A549 (cell line): ENCODE results near the gene DMBT1. TPM values are rescaled to one million over a fixed set of nuclear protein-coding genes. Genes with fewer than 3 reads are reported as not detected.
A peak's percentile ranks its signal among the peaks of the same experiment; 100 is the strongest.

Source experiments
- ATAC-seq, 2 experiments: fragments of 200-7000 bp in 1 of 2; fragments of >200 bp in 1 of 2; cut with Nextera tagmentation in 1 of 2; cut with Tn5 transposase in 1 of 2; 3 replicates each; pipeline versions ENCODE4 v1.8.0 to v1.9.1; 2018 to 2020; ENCODE audit warnings: mild to moderate bottlenecking in 1 of 2, moderate library complexity in 1 of 2
- CTCF ChIA-PET: fragments of 300-600 bp; sonication (Branson Sonifier 250); formaldehyde crosslinking; extraction: SDS; loops from one replicate; lab custom pipeline; 2021; ENCODE audit warnings: antibody characterized with exemption, inconsistent platforms; lab: Yijun Ruan, JAX
- POLR2A ChIA-PET: fragments of 350-600 bp; formaldehyde crosslinking; extraction: SDS; loops from one replicate; lab custom pipeline; 2021; ENCODE audit warnings: antibody characterized with exemption, inconsistent platforms; lab: Yijun Ruan, JAX
- DNase-seq, 2 experiments: peaks; one replicate each; pipeline versions ENCODE4 v3.0.0 to v3.0.0-alpha.2; 2011 to 2016; ENCODE audit warnings: low read depth in 1 of 2, low spot score in 1 of 2
- FAIRE-seq: peaks from 2 replicates; lab custom pipeline; 2011; peaks lifted over from hg19 to GRCh38; lab: Jason Lieb, UNC
- H3K27ac ChIP-seq, 2 experiments: fragments of >200 bp; sonication (Bioruptor Twin); formaldehyde crosslinking; 3 replicates each; pipeline ENCODE4 v1.5.1; 2016 to 2017
- H3K4me1 ChIP-seq: fragments of >200 bp; sonication (Bioruptor Twin); formaldehyde crosslinking; 3 replicates; pipeline ENCODE4 v1.6.1; 2016
- H3K4me2 ChIP-seq: fragments of >200 bp; sonication (Bioruptor Twin); formaldehyde crosslinking; 3 replicates; pipeline ENCODE4 v1.6.1; 2016
- H3K4me3 ChIP-seq: fragments of >200 bp; sonication (Bioruptor Twin); formaldehyde crosslinking; 3 replicates; pipeline ENCODE4 v1.5.1; 2016
- H3K9me3 ChIP-seq: fragments of >200 bp; sonication (Bioruptor Twin); formaldehyde crosslinking; 3 replicates; pipeline ENCODE4 v1.6.1; 2016
- BHLHE40 ChIP-seq: IDR thresholded peaks from 2 replicates; pipeline ENCODE4 v1.6.1; 2012; ENCODE audit warnings: low read depth, low read length, inconsistent platforms
- CBX2 ChIP-seq: fragments of 200-600 bp; sonication (generic); IDR thresholded peaks from 2 replicates; pipeline ENCODE4 v1.6.1; 2016; ENCODE audit warnings: low read depth, mild to moderate bottlenecking, borderline replicate concordance
- CBX8 ChIP-seq: fragments of 200-600 bp; sonication (generic); IDR thresholded peaks from 2 replicates; pipeline ENCODE4 v1.6.1; 2016
- CEBPB ChIP-seq, 2 experiments: fragments of >200 bp in 1 of 2; sonication (Bioruptor Twin) in 1 of 2; formaldehyde crosslinking in 1 of 2; IDR thresholded peaks; 2 replicates each; pipeline ENCODE4 v1.6.1; 2012 to 2016
- CHD2 ChIP-seq: fragments of 150-350 bp; IDR thresholded peaks from 2 replicates; pipeline ENCODE4 v1.6.1; 2014; ENCODE audit warnings: low read length; ENCODE audit not compliant: partially characterized antibody
- EHF ChIP-seq: fragments of 250-450 bp; sonication (Bioruptor Pico); IDR thresholded peaks from 2 replicates; pipeline ENCODE4 v1.5.0; 2020; ENCODE audit warnings: mild to moderate bottlenecking
- EHMT2 ChIP-seq: fragments of 200-600 bp; sonication (generic); IDR thresholded peaks from 2 replicates; pipeline ENCODE4 v1.6.1; 2016; ENCODE audit warnings: antibody characterized with exemption, low read depth, mild to moderate bottlenecking, moderate library complexity
- ESRRA ChIP-seq: fragments of 150-350 bp; IDR thresholded peaks from 2 replicates; pipeline ENCODE4 v1.6.1; 2014; ENCODE audit warnings: mild to moderate bottlenecking, low read length, borderline replicate concordance
- FOSB ChIP-seq: fragments of 250-450 bp; sonication (Bioruptor Pico); IDR thresholded peaks from 2 replicates; pipeline ENCODE4 v1.5.0; 2020; ENCODE audit warnings: mild to moderate bottlenecking, moderate library complexity
- FOXS1 ChIP-seq: fragments of 250-450 bp; sonication (Bioruptor Pico); IDR thresholded peaks from 2 replicates; pipeline ENCODE4 v1.5.0; 2020; ENCODE audit warnings: mild to moderate bottlenecking, moderate library complexity
- GATA3 ChIP-seq: IDR thresholded peaks from 2 replicates; pipeline ENCODE4 v1.6.1; 2012; ENCODE audit warnings: borderline replicate concordance
- HDAC2 ChIP-seq: fragments of 200-600 bp; sonication (generic); IDR thresholded peaks from 2 replicates; pipeline ENCODE4 v1.6.1; 2016
- HOXA7 ChIP-seq: fragments of 250-450 bp; sonication (Bioruptor Pico); IDR thresholded peaks from 2 replicates; pipeline ENCODE4 v1.5.0; 2020; ENCODE audit warnings: mild to moderate bottlenecking, moderate library complexity
- MYC ChIP-seq: IDR thresholded peaks from 2 replicates; pipeline ENCODE4 v1.6.1; 2012; ENCODE audit warnings: mild to moderate bottlenecking, inconsistent platforms, low read length, improper control_type of control experiment, borderline replicate concordance
- NFE2L2 ChIP-seq: fragments of 150-350 bp; conservative IDR thresholded peaks from 2 replicates; pipeline ENCODE4 v1.6.1; 2014; ENCODE audit warnings: low read length
- PHF8 ChIP-seq: fragments of 200-600 bp; sonication (generic); IDR thresholded peaks from 2 replicates; pipeline ENCODE4 v1.6.1; 2016; ENCODE audit warnings: low read depth, mild to moderate bottlenecking, antibody characterized with exemption, moderate library complexity, borderline replicate concordance
- POLR2A ChIP-seq: IDR thresholded peaks from 2 replicates; pipeline ENCODE4 v1.6.1; 2012; ENCODE audit warnings: mild to moderate bottlenecking, low read length
- POLR2AphosphoS2 ChIP-seq: conservative IDR thresholded peaks from 2 replicates; pipeline ENCODE4 v1.6.1; 2012; ENCODE audit warnings: low read length, improper control_type of control experiment, inconsistent platforms
- RAD21 ChIP-seq, 2 experiments: fragments of >200 bp in 1 of 2; sonication (Bioruptor Twin) in 1 of 2; formaldehyde crosslinking in 1 of 2; IDR thresholded peaks in 1 of 2; conservative IDR thresholded peaks in 1 of 2; 2 replicates in 1 of 2; 3 replicates in 1 of 2; pipeline ENCODE4 v1.6.1; 2012 to 2018; ENCODE audit warnings: inconsistent platforms in 1 of 2
- RCOR1 ChIP-seq: fragments of 150-350 bp; IDR thresholded peaks from 2 replicates; pipeline ENCODE4 v1.6.1; 2014; ENCODE audit warnings: antibody characterized with exemption, low read length, low read depth
- RNF2 ChIP-seq: fragments of 200-600 bp; sonication (generic); IDR thresholded peaks from 2 replicates; pipeline ENCODE4 v1.6.1; 2016; ENCODE audit warnings: low read depth, mild to moderate bottlenecking, antibody characterized with exemption, moderate library complexity, borderline replicate concordance
- SMC3 ChIP-seq: fragments of >200 bp; sonication (Bioruptor Twin); formaldehyde crosslinking; IDR thresholded peaks from 3 replicates; pipeline ENCODE4 v1.6.1; 2018; ENCODE audit warnings: inconsistent platforms
- TP53 ChIP-seq: fragments of 250-450 bp; sonication (Bioruptor Pico); IDR thresholded peaks from 2 replicates; pipeline ENCODE4 v1.5.0; 2021; ENCODE audit warnings: mild to moderate bottlenecking, moderate library complexity
- ZC3H11A ChIP-seq: fragments of 450-650 bp; IDR thresholded peaks from 2 replicates; pipeline ENCODE4 v1.6.1; 2014; ENCODE audit warnings: antibody characterized with exemption, mild to moderate bottlenecking
- ZNF302 ChIP-seq: fragments of 250-450 bp; sonication (Bioruptor Pico); IDR thresholded peaks from 2 replicates; pipeline ENCODE4 v1.9.0; 2021; ENCODE audit warnings: inconsistent platforms, mild to moderate bottlenecking, moderate library complexity
- WGBS: methylation state at CpG from one replicate; pipeline ENCODE4 v1.1.6; 2017; ENCODE audit errors: missing lambda C conversion rate; 5-methylcytosine and 5-hydroxymethylcytosine counted together
- polyA plus RNA-seq, 4 experiments: library from polyadenylated mRNA; depleted of rRNA in 3 of 4; stranded (reverse); fragments of >200 nt; fragmentation: RNase III in 1 of 4; extraction: RNeasy Plus Mini Kit Qiagen cat#74134 plus additional on column Dnase treatment in 1 of 4; gene quantifications; 2 replicates in 3 of 4; 3 replicates in 1 of 4; pipeline ENCODE4 v1.2.3, GENCODE V29; 2011 to 2017
- TF ChIP-seq, protein P1 (sequence below): fragments of >200 bp; sonication (Bioruptor Twin); formaldehyde crosslinking; IDR thresholded peaks from 3 replicates; pipeline ENCODE4 v1.5.1; 2016
- TF ChIP-seq, protein P2 (sequence below): IDR thresholded peaks from 2 replicates; pipeline ENCODE4 v1.6.1; 2012; ENCODE audit warnings: low read depth, borderline replicate concordance
- TF ChIP-seq, protein P3 (sequence below): IDR thresholded peaks from 2 replicates; pipeline ENCODE4 v1.6.1; 2012
- TF ChIP-seq, protein P4 (sequence below): fragments of 200-600 bp; sonication (generic); IDR thresholded peaks from 2 replicates; pipeline ENCODE4 v1.6.1; 2016; ENCODE audit warnings: antibody characterized with exemption, mild to moderate bottlenecking, moderate library complexity

The DMBT1 gene
- polyA plus RNA-seq, 2 of the 4 experiments (the other 2 are of a cell fraction) = 0.01 to 0.03 TPM

DNA sequence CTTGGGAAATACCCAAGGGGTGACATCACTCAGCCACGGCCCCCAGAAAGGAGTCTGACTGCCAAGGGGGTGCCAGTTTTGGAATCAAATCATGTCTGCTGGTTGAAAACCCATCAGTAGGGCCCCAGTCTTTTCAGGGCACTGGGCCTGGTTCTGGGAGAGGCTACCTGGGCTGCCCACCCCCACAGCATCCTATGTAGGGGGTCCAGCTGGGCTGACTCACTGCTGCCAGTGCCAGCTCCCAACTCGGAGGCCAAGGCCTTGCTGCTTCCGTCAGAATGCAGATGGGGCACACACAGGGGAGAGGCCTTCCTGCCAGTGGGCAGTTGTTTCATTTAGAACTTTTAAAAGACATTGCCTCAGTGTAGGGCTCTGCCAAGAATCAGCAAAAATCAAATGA, 39.5 kb upstream of the DMBT1 start (continued):
- TF ChIP-seq, protein P1, sequence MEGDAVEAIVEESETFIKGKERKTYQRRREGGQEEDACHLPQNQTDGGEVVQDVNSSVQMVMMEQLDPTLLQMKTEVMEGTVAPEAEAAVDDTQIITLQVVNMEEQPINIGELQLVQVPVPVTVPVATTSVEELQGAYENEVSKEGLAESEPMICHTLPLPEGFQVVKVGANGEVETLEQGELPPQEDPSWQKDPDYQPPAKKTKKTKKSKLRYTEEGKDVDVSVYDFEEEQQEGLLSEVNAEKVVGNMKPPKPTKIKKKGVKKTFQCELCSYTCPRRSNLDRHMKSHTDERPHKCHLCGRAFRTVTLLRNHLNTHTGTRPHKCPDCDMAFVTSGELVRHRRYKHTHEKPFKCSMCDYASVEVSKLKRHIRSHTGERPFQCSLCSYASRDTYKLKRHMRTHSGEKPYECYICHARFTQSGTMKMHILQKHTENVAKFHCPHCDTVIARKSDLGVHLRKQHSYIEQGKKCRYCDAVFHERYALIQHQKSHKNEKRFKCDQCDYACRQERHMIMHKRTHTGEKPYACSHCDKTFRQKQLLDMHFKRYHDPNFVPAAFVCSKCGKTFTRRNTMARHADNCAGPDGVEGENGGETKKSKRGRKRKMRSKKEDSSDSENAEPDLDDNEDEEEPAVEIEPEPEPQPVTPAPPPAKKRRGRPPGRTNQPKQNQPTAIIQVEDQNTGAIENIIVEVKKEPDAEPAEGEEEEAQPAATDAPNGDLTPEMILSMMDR = no peak
- TF ChIP-seq BHLHE40 (no peak), TP53 (CRISPR knock-in tag) (no peak), HDAC2 (no peak), HOXA7 (CRISPR knock-in tag) (no peak), PHF8 (no peak), EHMT2 (no peak), ZC3H11A (no peak), ESRRA (no peak)

DNA sequence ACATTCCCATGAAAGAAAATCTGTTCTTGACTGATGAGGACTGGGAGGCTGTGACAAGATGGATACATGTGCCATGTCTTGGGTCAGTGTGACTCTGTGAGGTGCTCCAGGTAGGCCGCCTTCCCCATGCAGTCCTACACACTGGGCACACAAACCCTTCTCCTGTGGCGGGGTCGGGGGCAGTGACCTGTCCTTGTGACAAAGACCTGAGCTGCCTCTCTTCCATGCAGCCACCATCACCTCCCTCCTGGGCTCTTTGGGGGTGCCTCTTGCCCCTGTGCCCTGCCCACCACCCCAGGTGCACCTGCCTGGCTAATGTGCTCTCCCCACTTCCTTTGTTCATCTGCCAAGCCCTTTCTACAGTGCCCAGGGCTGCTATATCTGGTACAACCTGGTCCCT, 35.7 kb upstream of the DMBT1 start:
- no peak overlapping the region for H3K4me2 ChIP-seq
- ChIA-PET CTCF (interaction anchor here (1.2 to 1.6 kb wide), 2 partner anchors 10 to 41 kb away, joined by 4 to 9 read pairs; no protein-coding TSS in a partner anchor), POLR2A (no interaction called here)
- DNase-seq = no peak
- H3K4me1 ChIP-seq = no peaks in the 10 kb centered on the region
- WGBS = 17% methylated on average over 3 of the region's 3 CpGs
- H3K27ac ChIP-seq = no peak overlapping the region
- no peak for TF ChIP-seq CBX2
- no peak for TF ChIP-seq FOSB (CRISPR knock-in tag)
- no peak for TF ChIP-seq MYC
- TF ChIP-seq TP53 (CRISPR knock-in tag) = no peak
- no peak for TF ChIP-seq CEBPB (IDR thresholded peaks at IDR 0.05)
- H3K9me3 ChIP-seq = peaks cover 8% of the 10 kb centered on the region
- H3K4me3 ChIP-seq = no peak overlapping the region
- ATAC-seq = no peak
- no peak for FAIRE-seq

DNA sequence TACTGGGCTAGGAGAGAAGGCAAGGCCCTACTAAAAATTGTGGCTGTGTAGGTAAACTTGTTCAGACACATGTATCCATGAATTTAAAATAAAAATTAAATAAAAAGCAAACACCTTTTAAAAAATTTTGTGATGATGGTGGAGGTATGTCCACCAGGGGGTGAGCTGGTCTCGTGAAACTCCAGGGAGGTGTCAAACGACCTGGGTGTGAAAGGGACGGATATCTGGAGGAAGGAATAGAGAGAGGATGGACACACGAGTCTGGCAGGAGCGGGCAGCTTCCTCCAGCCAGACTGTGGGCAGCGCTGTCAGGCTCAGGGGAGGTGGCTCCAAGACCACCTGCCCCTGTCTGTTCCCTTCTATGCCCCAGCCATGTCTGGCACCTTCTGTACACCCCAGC, 34.8 kb upstream of the DMBT1 start:
- H3K4me2 ChIP-seq = no peak overlapping the region
- FAIRE-seq (no peak), DNase-seq (peak in 1 of 2 experiments; percentile 17), ATAC-seq (peak; percentile 42 to 74; a peak in 4 of 6 replicates)
- ChIA-PET CTCF (interaction anchor here (1.2 to 1.6 kb wide), 2 partner anchors 9 to 40 kb away, joined by 4 to 9 read pairs; no protein-coding TSS in a partner anchor), POLR2A (no interaction called here)
- H3K4me3 ChIP-seq = no peak overlapping the region
- H3K27ac ChIP-seq = no peak overlapping the region
- H3K9me3 ChIP-seq = peaks cover 8% of the 10 kb centered on the region
- 24% methylated on average over 6 of the region's 6 CpGs for WGBS
- no peaks in the 10 kb centered on the region for H3K4me1 ChIP-seq
- TF ChIP-seq, protein P2, sequence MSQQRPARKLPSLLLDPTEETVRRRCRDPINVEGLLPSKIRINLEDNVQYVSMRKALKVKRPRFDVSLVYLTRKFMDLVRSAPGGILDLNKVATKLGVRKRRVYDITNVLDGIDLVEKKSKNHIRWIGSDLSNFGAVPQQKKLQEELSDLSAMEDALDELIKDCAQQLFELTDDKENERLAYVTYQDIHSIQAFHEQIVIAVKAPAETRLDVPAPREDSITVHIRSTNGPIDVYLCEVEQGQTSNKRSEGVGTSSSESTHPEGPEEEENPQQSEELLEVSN = no peak
- TF ChIP-seq RCOR1 = no peak
- no peak for TF ChIP-seq CBX2
- no peak for TF ChIP-seq CBX8
- no peak for TF ChIP-seq PHF8
- TF ChIP-seq, protein P1 = peak; percentile 24; the same call in 1 of the 3 replicates
- TF ChIP-seq RAD21 (conservative IDR thresholded peaks at IDR 0.05 in 1 of 2, IDR thresholded peaks at IDR 0.05 in 1 of 2) = peak; percentile 39 to 51; a peak in 3 of 5 replicates
- TF ChIP-seq GATA3 = no peak
- no peak for TF ChIP-seq RNF2
- TF ChIP-seq, protein P3, sequence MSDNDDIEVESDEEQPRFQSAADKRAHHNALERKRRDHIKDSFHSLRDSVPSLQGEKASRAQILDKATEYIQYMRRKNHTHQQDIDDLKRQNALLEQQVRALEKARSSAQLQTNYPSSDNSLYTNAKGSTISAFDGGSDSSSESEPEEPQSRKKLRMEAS = no peak
- TF ChIP-seq, protein P4, sequence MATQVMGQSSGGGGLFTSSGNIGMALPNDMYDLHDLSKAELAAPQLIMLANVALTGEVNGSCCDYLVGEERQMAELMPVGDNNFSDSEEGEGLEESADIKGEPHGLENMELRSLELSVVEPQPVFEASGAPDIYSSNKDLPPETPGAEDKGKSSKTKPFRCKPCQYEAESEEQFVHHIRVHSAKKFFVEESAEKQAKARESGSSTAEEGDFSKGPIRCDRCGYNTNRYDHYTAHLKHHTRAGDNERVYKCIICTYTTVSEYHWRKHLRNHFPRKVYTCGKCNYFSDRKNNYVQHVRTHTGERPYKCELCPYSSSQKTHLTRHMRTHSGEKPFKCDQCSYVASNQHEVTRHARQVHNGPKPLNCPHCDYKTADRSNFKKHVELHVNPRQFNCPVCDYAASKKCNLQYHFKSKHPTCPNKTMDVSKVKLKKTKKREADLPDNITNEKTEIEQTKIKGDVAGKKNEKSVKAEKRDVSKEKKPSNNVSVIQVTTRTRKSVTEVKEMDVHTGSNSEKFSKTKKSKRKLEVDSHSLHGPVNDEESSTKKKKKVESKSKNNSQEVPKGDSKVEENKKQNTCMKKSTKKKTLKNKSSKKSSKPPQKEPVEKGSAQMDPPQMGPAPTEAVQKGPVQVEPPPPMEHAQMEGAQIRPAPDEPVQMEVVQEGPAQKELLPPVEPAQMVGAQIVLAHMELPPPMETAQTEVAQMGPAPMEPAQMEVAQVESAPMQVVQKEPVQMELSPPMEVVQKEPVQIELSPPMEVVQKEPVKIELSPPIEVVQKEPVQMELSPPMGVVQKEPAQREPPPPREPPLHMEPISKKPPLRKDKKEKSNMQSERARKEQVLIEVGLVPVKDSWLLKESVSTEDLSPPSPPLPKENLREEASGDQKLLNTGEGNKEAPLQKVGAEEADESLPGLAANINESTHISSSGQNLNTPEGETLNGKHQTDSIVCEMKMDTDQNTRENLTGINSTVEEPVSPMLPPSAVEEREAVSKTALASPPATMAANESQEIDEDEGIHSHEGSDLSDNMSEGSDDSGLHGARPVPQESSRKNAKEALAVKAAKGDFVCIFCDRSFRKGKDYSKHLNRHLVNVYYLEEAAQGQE = no peak
- no peak for TF ChIP-seq NFE2L2
- TF ChIP-seq FOXS1 (CRISPR knock-in tag) = no peak
- no peak for TF ChIP-seq CHD2
- TF ChIP-seq POLR2A = no peak
- TF ChIP-seq EHF (CRISPR knock-in tag) = no peak
- no peak for TF ChIP-seq ZNF302
- TF ChIP-seq SMC3 = peak; percentile 38; the same call in 2 of the 3 replicates
- no peak for TF ChIP-seq POLR2AphosphoS2
